A673 (cell line): Measurements from ENCODE around the gene KCTD12.
"Not testable (repeated sequence)": the region's sequence is repeated elsewhere in the genome, so short reads cannot be mapped to it uniquely, and the experiment has no call there.

Source experiments
- EZH2 ChIP-seq: fragments of 200-600 bp; sonication (generic); IDR thresholded peaks from 2 replicates; pipeline ENCODE4 v1.6.1; 2017; ENCODE audit warnings: borderline replicate concordance, low read depth, mild to moderate bottlenecking, mixed read lengths, antibody characterized with exemption, low read length; ENCODE audit not compliant: poor library complexity, severe bottlenecking
- TF ChIP-seq, protein P1 (sequence below): fragments of 300-800, 200-600 bp; sonication (generic); conservative IDR thresholded peaks from 2 replicates; pipeline ENCODE4 v1.5.1; 2017; ENCODE audit warnings: low read depth, mild to moderate bottlenecking, antibody characterized with exemption, low read length, moderate library complexity, mixed read lengths

DNA sequence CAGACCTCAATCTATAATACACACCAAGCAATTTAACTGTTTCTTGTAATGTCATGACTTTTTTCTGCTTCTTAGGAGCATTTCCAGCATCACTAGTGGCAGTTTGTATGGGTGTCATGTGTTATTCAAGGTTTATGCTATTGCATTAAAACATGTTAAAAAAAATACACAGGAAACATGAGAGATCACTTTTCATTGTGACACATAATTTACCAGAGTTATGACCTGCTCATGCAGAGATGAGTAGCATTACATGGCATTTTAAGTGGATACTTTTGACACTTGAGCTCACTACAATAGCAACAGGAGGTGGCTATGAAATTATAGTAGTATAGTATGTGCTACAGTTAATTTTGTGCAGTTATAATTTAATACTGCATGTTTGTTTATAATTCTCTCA, 11.0 kb upstream of the KCTD12 start:
- TF ChIP-seq, protein P1, sequence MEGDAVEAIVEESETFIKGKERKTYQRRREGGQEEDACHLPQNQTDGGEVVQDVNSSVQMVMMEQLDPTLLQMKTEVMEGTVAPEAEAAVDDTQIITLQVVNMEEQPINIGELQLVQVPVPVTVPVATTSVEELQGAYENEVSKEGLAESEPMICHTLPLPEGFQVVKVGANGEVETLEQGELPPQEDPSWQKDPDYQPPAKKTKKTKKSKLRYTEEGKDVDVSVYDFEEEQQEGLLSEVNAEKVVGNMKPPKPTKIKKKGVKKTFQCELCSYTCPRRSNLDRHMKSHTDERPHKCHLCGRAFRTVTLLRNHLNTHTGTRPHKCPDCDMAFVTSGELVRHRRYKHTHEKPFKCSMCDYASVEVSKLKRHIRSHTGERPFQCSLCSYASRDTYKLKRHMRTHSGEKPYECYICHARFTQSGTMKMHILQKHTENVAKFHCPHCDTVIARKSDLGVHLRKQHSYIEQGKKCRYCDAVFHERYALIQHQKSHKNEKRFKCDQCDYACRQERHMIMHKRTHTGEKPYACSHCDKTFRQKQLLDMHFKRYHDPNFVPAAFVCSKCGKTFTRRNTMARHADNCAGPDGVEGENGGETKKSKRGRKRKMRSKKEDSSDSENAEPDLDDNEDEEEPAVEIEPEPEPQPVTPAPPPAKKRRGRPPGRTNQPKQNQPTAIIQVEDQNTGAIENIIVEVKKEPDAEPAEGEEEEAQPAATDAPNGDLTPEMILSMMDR: not testable (repeated sequence)
- TF ChIP-seq EZH2: not testable (repeated sequence)
